ENCODE data around the gene PPP2R5A. TPM values are rescaled to one million over a fixed set of nuclear protein-coding genes. Genes with fewer than 3 reads are reported as not detected.

Gene PPP2R5A
- total RNA-seq, 4 donors from 2014 or later: 57.0 to 63.5 (median 58.9) TPM

DNA sequence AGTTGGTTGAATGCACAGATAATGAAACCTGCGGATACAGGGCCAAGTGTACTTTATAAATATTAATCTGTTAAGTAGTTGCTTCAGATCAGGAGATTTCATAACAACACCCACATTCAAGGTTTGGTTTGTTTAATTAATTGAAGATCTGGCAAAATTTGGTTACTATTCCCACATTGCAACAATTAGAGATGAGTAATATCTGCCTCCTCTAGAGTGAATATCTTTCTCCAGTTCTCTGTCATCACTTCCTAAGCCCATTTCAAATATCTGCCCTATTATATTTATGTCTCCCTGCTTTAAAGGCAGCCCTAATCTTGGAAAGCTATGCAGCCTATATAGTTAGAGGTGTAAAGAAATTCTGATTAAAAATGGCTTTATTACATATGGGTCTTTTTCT is 61.4 kb downstream of the PPP2R5A start:
- WGBS: 77% methylated on average over 1 of the region's 1 CpG
- Histone ChIP-seq H3K36me3 (peaks cover 0 to 68% (median 36%) of the 10 kb centered on the region in 4 donors), H3K27ac (replicated peaks in 1 of 4) (no peak overlapping the region), H3K4me3 (no peak overlapping the region), H3K9me3 (no peaks in the 10 kb centered on the region), H3K4me1 (peaks cover 0 to 9% (median 3%) of the 10 kb centered on the region in 4 donors), H3K27me3 (no peaks in the 10 kb centered on the region)
- TF ChIP-seq EP300 (IDR thresholded peaks at IDR 0.05): no peak
- no peak for DNase-seq (ENCODE audit: extremely low spot score)
- intact Hi-C loops (cut with DNase I): no loop called here

GRCh38 chr1:212351588-212352362 is 66.6 kb downstream of the PPP2R5A start:
- 93% methylated on average over 10 of the region's 10 CpGs for WGBS
- Histone ChIP-seq H3K36me3 (peaks cover 8 to 81% (median 50%) of the 10 kb centered on the region in 4 donors), H3K4me1 (peaks cover 0 to 2% (median 0%) of the 10 kb centered on the region in 4 donors), H3K4me3 (no peak overlapping the region), H3K9me3 (no peaks in the 10 kb centered on the region), H3K27ac (replicated peaks in 1 of 4) (no peak overlapping the region), H3K27me3 (no peaks in the 10 kb centered on the region)
- TF ChIP-seq, protein P1, sequence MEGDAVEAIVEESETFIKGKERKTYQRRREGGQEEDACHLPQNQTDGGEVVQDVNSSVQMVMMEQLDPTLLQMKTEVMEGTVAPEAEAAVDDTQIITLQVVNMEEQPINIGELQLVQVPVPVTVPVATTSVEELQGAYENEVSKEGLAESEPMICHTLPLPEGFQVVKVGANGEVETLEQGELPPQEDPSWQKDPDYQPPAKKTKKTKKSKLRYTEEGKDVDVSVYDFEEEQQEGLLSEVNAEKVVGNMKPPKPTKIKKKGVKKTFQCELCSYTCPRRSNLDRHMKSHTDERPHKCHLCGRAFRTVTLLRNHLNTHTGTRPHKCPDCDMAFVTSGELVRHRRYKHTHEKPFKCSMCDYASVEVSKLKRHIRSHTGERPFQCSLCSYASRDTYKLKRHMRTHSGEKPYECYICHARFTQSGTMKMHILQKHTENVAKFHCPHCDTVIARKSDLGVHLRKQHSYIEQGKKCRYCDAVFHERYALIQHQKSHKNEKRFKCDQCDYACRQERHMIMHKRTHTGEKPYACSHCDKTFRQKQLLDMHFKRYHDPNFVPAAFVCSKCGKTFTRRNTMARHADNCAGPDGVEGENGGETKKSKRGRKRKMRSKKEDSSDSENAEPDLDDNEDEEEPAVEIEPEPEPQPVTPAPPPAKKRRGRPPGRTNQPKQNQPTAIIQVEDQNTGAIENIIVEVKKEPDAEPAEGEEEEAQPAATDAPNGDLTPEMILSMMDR (IDR thresholded peaks at IDR 0.05): no peak
- TF ChIP-seq POLR2AphosphoS5 (IDR thresholded peaks at IDR 0.05) (no peak), POLR2A (IDR thresholded peaks at IDR 0.05; ENCODE audit: low read depth) (no peak), EP300 (IDR thresholded peaks at IDR 0.05) (no peak)
- intact Hi-C loops (cut with DNase I): no loop called here
- no peak for DNase-seq (ENCODE audit: extremely low spot score)

DNA sequence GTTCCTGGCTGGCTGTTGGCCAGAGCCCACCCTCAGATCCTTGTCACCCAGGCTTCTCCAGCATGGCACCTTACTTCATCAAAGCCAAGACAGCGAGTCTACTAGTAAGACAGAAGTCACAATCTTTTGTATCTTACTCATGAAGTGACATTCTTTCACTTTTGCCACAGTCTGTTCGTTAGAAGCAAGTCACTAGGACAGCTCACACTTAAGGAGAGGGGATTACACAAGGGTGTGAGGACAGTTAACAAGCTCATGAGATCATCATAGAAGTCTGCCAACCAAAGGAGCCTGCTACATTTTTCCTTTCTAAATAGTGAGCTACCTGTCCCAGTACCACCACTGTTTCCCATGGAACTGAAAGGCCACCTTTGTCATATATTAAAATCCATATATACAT is 68.0 kb downstream of the PPP2R5A start:
- Histone ChIP-seq H3K27ac (replicated peaks in 1 of 4) (no peak overlapping the region), H3K36me3 (peaks cover 22 to 83% (median 52%) of the 10 kb centered on the region in 4 donors), H3K4me3 (no peak overlapping the region), H3K4me1 (no peaks in the 10 kb centered on the region), H3K9me3 (no peaks in the 10 kb centered on the region), H3K27me3 (no peaks in the 10 kb centered on the region)
- intact Hi-C loops (cut with DNase I): no loop called here
- TF ChIP-seq, protein P1 (IDR thresholded peaks at IDR 0.05): no peak
- TF ChIP-seq EP300 (IDR thresholded peaks at IDR 0.05) (no peak), POLR2AphosphoS5 (IDR thresholded peaks at IDR 0.05) (no peak), POLR2A (IDR thresholded peaks at IDR 0.05; ENCODE audit: low read depth) (no peak)
- WGBS: 96% methylated on average over 2 of the region's 2 CpGs
- no peak for DNase-seq (ENCODE audit: extremely low spot score)

DNA sequence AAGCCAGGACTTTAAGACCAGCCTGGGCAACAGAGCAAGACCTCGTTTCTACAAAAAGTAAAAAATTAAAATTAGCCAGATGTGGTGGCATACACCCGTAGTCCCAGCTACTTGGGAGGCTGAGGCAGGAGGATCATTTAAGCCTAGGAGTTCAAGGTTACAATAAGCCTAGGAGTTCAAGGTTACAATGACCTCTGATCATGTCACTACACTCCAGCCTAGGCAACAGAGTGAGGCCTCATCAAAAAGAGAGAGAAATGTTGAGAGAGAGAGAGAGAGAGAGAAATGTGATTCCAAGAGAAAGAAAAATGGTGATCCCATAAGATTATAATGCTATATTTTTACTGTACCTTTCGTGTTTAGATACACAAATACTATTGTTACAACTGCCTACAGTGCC is 69.3 kb downstream of the PPP2R5A start:
- 90% methylated on average over 3 of the region's 3 CpGs for WGBS

More for the DNA sequence above, 69.3 kb downstream of the PPP2R5A start:
- Histone ChIP-seq H3K36me3 (peaks cover 26 to 84% (median 56%) of the 10 kb centered on the region in 4 donors), H3K27me3 (no peaks in the 10 kb centered on the region), H3K4me1 (no peaks in the 10 kb centered on the region), H3K27ac (replicated peaks in 1 of 4) (no peak overlapping the region), H3K9me3 (no peaks in the 10 kb centered on the region), H3K4me3 (no peak overlapping the region)
- intact Hi-C loops (cut with DNase I): no loop called here
- no peak for DNase-seq (ENCODE audit: extremely low spot score)
- TF ChIP-seq POLR2A (IDR thresholded peaks at IDR 0.05; ENCODE audit: low read depth): no peak
- TF ChIP-seq EP300 (IDR thresholded peaks at IDR 0.05): no peak
- TF ChIP-seq, protein P1 (IDR thresholded peaks at IDR 0.05): no peak
- no peak for TF ChIP-seq POLR2AphosphoS5 (IDR thresholded peaks at IDR 0.05)
